ENCODE measurements around the gene RAB13. TPM values are rescaled to one million over a fixed set of nuclear protein-coding genes. Genes with fewer than 3 reads are reported as not detected.

The RAB13 gene
- total RNA-seq, 4 donors from 2014 or later, result 23.0 to 60.3 (median 32.0) TPM

DNA sequence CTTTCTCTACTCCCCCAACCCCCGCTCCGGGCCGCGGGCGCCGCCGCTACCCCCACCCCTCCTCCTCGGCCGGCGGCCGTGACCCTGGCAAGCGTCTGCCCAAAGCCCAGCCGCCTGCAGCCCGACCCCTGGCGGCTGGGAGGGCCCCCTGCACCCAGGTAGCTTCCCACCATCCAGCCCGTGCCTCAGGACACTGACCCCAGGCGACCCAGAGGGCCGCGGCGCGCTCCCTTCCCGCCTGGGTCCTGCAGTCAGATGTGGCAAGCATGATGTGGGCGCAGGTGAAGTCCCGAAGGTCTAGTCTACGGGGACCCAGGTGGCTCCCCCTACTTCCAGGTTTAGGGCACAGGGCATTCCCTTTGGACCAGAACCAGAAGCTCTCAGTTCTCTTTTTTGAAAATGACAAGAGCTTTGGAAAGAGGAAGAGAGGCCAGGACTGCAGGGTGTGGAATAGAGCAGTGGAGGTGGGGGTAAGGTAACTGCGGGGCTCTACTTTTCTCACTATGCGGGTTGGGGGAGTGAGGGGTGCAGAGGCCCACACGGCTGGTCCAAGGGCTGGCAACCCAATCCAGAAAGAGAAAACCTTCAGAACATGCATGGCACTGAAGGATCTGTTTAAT, 39.4 kb downstream of the RAB13 start, which contains the start of gene DENND4B:
TSS of gene DENND4B (minus strand) at position 97 of the 620 bp plus-strand sequence. CDS start 2,344 bp downstream, outside the sequence.
- TF ChIP-seq EP300 (IDR thresholded peaks at IDR 0.05) (peak in 1 of 2 donors; percentile 52), POLR2A (IDR thresholded peaks at IDR 0.05) (no peak)
- TF ChIP-seq, protein P1, sequence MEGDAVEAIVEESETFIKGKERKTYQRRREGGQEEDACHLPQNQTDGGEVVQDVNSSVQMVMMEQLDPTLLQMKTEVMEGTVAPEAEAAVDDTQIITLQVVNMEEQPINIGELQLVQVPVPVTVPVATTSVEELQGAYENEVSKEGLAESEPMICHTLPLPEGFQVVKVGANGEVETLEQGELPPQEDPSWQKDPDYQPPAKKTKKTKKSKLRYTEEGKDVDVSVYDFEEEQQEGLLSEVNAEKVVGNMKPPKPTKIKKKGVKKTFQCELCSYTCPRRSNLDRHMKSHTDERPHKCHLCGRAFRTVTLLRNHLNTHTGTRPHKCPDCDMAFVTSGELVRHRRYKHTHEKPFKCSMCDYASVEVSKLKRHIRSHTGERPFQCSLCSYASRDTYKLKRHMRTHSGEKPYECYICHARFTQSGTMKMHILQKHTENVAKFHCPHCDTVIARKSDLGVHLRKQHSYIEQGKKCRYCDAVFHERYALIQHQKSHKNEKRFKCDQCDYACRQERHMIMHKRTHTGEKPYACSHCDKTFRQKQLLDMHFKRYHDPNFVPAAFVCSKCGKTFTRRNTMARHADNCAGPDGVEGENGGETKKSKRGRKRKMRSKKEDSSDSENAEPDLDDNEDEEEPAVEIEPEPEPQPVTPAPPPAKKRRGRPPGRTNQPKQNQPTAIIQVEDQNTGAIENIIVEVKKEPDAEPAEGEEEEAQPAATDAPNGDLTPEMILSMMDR (IDR thresholded peaks at IDR 0.05), result peak; percentile 93 to 99 (median 99)
- Histone ChIP-seq H3K4me3 (peak within 1 kb of the TSS; percentile 65 to 94 (median 82)), H3K4me1 (peaks cover 0 to 29% (median 14%) of the 10 kb centered on the region in 4 donors), H3K9me3 (no peaks in the 10 kb centered on the region), H3K27me3 (no peaks in the 10 kb centered on the region), H3K36me3 (peaks cover 3 to 57% (median 20%) of the 10 kb centered on the region in 3 donors), H3K27ac (peak within 1 kb of the TSS; percentile 91 to 99 (median 96))
- DNase-seq (ENCODE audit: low spot score in 2 of 2), result peak; percentile 54 to 65
- 18 to 26% methylated on average over 8 to 14 of the region's 28 CpGs for WGBS, 2 donors

DNA sequence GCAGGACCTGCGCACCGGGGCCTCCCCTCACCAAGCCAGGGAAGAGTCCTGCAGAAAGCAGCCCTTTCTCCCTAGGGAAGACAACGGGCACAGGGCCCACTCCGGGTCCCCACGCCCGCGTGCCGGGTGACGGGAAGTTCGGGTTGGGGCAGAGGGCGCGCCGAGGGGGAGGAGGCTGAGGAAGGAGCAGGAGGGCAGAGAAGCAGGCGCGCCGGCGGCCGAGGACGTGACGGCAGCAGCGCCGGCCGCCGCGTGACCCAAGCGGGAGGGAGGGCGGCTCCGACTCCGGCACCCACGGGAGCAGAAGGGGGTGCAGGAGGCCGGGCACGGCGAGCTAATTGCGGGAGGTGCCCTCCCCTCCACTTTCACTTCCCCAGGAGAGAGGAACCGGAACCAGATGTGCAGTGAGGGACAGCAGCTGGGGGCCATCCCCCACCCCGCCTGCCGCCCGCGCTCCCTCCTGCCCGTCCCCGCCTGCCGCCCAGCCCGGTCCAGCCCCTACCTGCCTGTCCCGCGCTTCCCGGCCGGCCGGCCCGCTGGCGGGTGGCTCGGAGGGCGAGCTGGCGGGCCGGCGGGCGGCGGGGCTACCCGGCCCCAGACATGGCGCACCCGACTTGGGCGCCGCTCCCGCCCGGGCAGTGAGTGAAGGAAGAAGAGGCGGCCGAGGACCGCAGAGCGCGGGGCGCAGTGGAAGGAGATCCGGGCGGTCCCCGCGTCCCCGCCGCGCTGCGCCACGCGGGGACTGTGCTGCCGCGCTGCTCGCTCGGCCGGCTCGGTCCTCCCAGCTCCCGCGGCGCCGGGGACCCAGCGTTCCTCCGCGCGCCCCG, 40.1 kb downstream of the RAB13 start:
- peak overlapping the region; percentile 65 to 94 (median 82) for H3K4me3 ChIP-seq
- peaks cover 0 to 29% (median 14%) of the 10 kb centered on the region in 4 donors for H3K4me1 ChIP-seq
- peak; percentile 72 to 78 for DNase-seq (ENCODE audit: low spot score in 2 of 2)
- H3K9me3 ChIP-seq, result no peaks in the 10 kb centered on the region
- H3K36me3 ChIP-seq, result peaks cover 3 to 57% (median 14%) of the 10 kb centered on the region in 3 donors
- WGBS, 2 donors, result 0% methylated on average over 1 to 23 of the region's 95 CpGs
- peak overlapping the region; percentile 91 to 99 (median 96) for H3K27ac ChIP-seq
- no peaks in the 10 kb centered on the region for H3K27me3 ChIP-seq
- TF ChIP-seq POLR2A (IDR thresholded peaks at IDR 0.05) (peak in 1 of 2 donors; percentile 53), EP300 (IDR thresholded peaks at IDR 0.05) (peak; percentile 73 to 94)
- TF ChIP-seq, protein P1 (IDR thresholded peaks at IDR 0.05), result no peak

DNA sequence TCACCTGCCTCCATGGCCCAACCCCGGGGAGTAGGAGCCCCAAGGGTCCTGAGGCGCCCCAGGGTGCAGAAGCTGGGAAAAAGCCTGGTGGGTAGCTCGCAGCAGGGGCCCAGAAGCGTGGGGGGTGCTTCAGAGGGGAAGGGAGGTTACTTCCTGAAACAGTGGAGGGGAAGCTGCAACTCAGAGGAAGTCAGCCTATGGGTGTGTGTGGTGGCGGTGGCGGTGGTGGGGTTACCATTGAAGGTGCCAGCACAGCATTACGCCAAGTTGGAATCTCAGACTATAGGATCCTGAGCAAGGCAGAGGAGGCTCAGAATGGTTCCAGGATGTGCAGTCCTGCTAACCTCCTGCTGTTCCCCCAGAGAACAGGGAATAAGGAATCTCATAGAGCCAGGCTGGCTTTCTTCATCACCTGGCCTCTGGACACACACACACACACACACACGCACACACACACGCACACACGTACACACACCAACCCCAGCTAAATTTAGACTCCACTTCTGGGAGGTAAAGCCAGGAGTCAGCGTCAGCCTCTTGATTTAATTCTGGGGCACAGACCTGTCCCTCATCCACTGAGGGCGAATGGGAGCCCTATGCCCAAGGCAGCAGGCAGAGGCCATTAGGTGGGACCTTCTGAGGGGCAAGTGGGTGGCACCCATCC, 40.9 kb downstream of the RAB13 start:
- peak overlapping the region; percentile 65 to 94 (median 82) for H3K4me3 ChIP-seq
- H3K4me1 ChIP-seq, result peaks cover 0 to 29% (median 14%) of the 10 kb centered on the region in 4 donors
- TF ChIP-seq EP300 (IDR thresholded peaks at IDR 0.05) (no peak), POLR2A (IDR thresholded peaks at IDR 0.05) (no peak)
- TF ChIP-seq, protein P1 (IDR thresholded peaks at IDR 0.05), result no peak
- peak overlapping the region; percentile 91 to 99 (median 96) for H3K27ac ChIP-seq
- peaks cover 3 to 57% (median 11%) of the 10 kb centered on the region in 3 donors for H3K36me3 ChIP-seq
- DNase-seq (ENCODE audit: low spot score in 2 of 2), result peak in 1 of 2 donors; percentile 48
- H3K9me3 ChIP-seq, result no peaks in the 10 kb centered on the region
- H3K27me3 ChIP-seq, result no peaks in the 10 kb centered on the region
- WGBS, 2 donors, result 28 to 48% methylated on average over 7 to 12 of the region's 12 CpGs

DNA sequence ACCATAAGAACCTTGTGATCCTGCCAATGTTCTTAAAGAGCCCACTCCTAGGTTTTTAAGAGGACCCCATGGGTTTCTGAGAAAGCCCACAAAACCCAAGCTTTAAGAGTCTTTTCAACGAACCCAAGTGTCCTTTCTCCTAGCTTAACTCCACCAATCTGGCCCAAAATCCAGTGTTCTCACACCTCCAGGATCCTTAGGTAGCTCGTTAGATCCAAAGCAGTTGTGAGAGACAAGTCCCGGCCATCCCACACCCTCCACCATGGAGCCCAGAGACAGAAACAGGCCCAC, 41.4 kb downstream of the RAB13 start:
- H3K4me3 ChIP-seq, result peak overlapping the region in 3 of 4 donors; percentile 65 to 94 (median 73)
- peaks cover 3 to 57% (median 7%) of the 10 kb centered on the region in 3 donors for H3K36me3 ChIP-seq
- H3K27ac ChIP-seq, result peak overlapping the region; percentile 91 to 99 (median 96)
- H3K9me3 ChIP-seq, result no peaks in the 10 kb centered on the region
- 70 to 80% methylated on average over 3 of the region's 3 CpGs for WGBS, 2 donors
- H3K27me3 ChIP-seq, result no peaks in the 10 kb centered on the region
- no peak for DNase-seq (ENCODE audit: low spot score in 2 of 2)
- H3K4me1 ChIP-seq, result peaks cover 0 to 29% (median 14%) of the 10 kb centered on the region in 4 donors
- TF ChIP-seq EP300 (IDR thresholded peaks at IDR 0.05) (no peak), POLR2A (IDR thresholded peaks at IDR 0.05) (no peak)
- TF ChIP-seq, protein P1 (IDR thresholded peaks at IDR 0.05), result no peak
